DMS 273 (cell line): ENCODE results near the gene ELF4.

Experiments used
- DNase-seq: peaks from one replicate; lab custom pipeline; 2025; ENCODE audit not compliant: unreplicated experiment; lab: John Stamatoyannopoulos, UW

Gene ELF4

GRCh38 chrX:130110379-130111219, at the start of gene ELF4:
ELF4 (minus strand) TSS chrX:130110497; CDS start chrX:130081330, 29,167 bp downstream.
- DNase-seq = peak; percentile 65

- no peak for DNase-seq
These were observed 49.5 kb upstream of the ELF4 start for GRCh38 chrX:130159776-130160175.

- no peak for DNase-seq
These were observed 48.0 kb upstream of the ELF4 start for GRCh38 chrX:130158311-130158710.

- no peak for DNase-seq
These were observed 45.3 kb upstream of the ELF4 start for GRCh38 chrX:130155564-130155963.

- no peak for DNase-seq
These were observed 37.3 kb upstream of the ELF4 start for GRCh38 chrX:130147631-130148030.

- no peak for DNase-seq
These were observed 34.8 kb upstream of the ELF4 start for GRCh38 chrX:130145123-130145522.

GRCh38 chrX:130144509-130144908, 34.2 kb upstream of the ELF4 start:
- DNase-seq = no peak

GRCh38 chrX:130139474-130140201, 29.3 kb upstream of the ELF4 start:
- no peak for DNase-seq

- no peak for DNase-seq
These were observed 26.7 kb upstream of the ELF4 start for GRCh38 chrX:130136961-130137360.

- DNase-seq = no peak
These were observed 26.2 kb upstream of the ELF4 start for GRCh38 chrX:130136496-130136895.

- DNase-seq = no peak
These were observed 20.7 kb upstream of the ELF4 start for GRCh38 chrX:130130990-130131389.

GRCh38 chrX:130125091-130125874, 15.0 kb upstream of the ELF4 start:
- DNase-seq = no peak

GRCh38 chrX:130124577-130124976, 14.3 kb upstream of the ELF4 start:
- DNase-seq = no peak

- no peak for DNase-seq
These were observed 11.2 kb upstream of the ELF4 start for GRCh38 chrX:130121505-130121800.

GRCh38 chrX:130120746-130121504, 10.6 kb upstream of the ELF4 start:
- DNase-seq = peak; percentile 81

GRCh38 chrX:130120321-130120731, 10.0 kb upstream of the ELF4 start:
- no peak for DNase-seq

GRCh38 chrX:130119312-130119898, 9.1 kb upstream of the ELF4 start:
- no peak for DNase-seq

- no peak for DNase-seq
These were observed 8.4 kb upstream of the ELF4 start for GRCh38 chrX:130118441-130119311.

- DNase-seq = no peak
These were observed 6.9 kb upstream of the ELF4 start for GRCh38 chrX:130117166-130117565.
